ENCODE data around the gene ZNF423.
A peak's percentile ranks its signal among the peaks of the same experiment; 100 is the strongest.

ZNF423 gene

GRCh38 chr16:49529411-49530045, 326.4 kb downstream of the ZNF423 start:
- DNase-seq (ENCODE audit: low spot score) = no peak

DNA sequence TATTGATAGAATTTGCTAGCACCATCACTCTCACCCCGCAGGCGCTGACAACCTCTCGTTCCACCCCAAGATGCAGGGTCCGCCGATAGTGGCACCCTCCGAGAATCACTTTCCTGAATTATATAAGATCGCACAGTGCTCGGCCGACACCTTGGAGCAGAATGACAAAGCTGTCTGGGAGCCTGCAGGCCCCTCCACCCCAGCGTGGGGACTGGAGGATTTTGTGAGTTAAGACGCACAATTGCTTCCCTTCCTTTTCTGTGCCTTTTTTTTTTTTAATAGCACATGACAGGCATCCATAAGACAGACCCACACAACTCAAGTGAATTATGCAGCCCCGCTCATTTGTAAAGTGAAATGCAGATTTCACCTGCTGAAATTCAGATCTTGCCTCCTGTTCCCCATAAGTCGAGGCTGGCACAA, 327.0 kb downstream of the ZNF423 start:
- DNase-seq (ENCODE audit: low spot score) = no peak

- no peak for DNase-seq (ENCODE audit: low spot score)
Observed at GRCh38 chr16:49528060-49528865, 327.6 kb downstream of the ZNF423 start.

- DNase-seq (ENCODE audit: low spot score) = no peak
Observed at GRCh38 chr16:49527611-49528010, 328.3 kb downstream of the ZNF423 start.

GRCh38 chr16:49526860-49527365, 329.0 kb downstream of the ZNF423 start:
- no peak for DNase-seq (ENCODE audit: low spot score)

DNA sequence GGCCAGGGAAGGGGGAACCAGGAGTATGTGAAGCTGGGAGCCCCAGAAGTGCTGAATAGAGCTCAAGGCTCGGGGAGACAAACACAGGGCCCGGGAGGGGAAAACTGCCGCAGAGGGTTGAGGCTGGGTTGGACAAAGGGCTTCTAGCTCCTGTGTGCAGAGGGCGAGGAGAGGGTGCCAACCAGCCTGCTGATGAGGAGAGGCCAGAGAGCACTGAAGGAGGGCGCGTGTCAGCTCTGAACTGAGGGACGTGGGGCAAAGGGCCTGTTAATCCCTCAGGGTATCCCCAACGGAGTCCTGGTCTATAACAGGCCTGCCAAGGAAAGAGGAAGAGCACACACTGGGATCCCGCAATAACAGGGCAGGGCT, 331.0 kb downstream of the ZNF423 start:
- no peak for DNase-seq (ENCODE audit: low spot score)

DNA sequence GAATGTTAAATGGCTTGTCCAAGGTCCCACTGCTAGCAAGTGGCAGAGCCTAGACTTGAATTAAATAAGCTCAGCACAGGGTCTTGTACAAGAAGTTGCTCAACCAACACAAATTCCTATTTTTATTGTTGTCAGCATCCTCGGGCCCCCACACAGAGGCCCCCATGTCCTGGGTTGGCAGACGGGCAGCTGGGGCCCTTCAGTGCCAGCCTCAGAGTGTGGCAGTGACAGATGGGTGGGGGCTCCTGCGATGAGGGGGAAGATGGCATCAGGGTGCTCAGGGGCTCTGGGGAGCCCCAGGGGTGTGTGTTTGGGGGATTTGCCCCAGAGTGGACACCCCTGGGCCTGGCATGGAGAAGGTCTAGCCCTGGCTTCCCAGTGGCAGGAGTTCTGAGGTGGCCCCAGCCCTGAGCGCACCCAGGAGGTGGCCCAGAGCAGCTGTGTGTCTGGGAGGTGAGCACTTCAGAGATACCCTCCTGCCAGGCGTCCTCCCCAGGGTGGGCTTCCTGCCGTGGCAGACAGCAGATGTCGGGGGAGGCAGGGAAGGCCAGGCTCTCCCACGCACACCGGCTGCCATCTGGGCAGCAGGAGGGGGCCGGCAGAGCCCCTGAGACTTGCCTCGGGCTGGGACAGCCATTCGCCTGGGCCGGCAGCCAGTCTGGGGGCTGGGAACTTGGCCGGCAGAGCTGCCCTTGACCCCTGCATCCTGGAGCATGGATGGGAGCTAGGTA, 331.5 kb downstream of the ZNF423 start:
- no peak for DNase-seq (ENCODE audit: low spot score)

DNA sequence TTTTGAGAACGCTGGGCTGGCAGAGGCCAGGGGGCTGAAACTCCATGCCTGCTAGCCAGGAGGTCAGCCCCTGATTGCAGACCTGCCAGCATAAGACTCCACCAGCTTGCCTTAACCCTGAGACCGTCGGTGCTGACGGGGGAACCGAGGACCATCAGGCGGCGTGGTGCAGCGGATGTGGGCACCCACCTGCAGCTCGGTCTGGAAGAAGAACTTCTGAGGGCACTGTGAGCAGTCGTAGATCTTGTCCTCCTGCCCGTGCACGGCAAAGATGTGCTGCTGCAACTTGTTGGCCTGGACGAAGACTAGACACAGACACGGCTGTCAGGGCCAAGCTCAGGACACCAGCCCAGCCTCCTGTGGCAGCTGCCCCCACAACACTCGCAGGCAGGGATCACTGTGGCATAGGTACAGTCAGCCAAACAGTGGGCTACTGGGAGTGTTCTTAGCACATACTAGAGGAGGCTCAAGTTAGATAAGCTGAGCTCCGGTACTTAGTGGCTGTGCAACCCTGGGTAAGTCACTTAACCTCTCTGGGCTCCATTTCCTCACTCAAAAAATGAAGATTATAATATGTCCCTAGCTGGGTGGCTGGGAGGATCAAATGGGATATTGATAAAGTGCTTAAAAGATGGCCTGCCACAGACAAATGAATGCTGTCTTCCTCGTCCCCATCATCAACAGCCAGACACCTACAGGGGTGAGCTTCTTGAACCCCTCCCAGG, 332.3 kb downstream of the ZNF423 start:
- DNase-seq (ENCODE audit: low spot score) = no peak

DNA sequence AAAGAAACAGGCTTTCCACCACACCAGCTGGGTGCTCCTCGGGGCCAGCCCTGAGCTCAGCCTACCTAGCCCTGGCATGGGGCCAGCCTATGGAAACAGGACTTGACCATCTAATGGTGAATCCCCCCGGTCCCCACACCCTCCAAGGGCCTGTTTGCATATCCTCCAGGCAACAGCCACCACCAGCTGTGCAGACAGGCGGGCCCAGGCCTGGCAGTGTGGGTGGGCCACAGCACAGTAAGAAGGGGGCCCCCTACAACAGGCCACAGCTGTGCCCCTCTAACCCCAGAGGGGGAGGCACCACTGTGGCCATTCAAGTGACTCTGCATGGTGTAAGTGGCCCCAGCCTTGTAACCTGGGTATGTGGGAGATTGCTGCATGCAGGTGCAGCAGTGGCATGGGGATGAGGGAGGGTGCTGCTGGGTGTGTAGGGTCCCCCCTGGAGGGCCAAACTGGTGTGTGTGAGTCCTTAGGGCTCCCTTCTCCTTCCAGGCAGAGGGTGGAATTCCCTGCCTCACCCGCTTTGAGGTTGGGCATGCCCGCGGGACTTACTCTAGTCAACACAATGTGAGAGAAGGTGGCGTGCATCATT, 334.1 kb downstream of the ZNF423 start:
- DNase-seq (ENCODE audit: low spot score) = no peak

GRCh38 chr16:49520492-49521038, 335.3 kb downstream of the ZNF423 start:
- no peak for DNase-seq (ENCODE audit: low spot score)

GRCh38 chr16:49519741-49520140, 336.2 kb downstream of the ZNF423 start:
- DNase-seq (ENCODE audit: low spot score) = no peak

GRCh38 chr16:49519008-49519656, 336.8 kb downstream of the ZNF423 start:
- DNase-seq (ENCODE audit: low spot score) = no peak

GRCh38 chr16:49516382-49517036, 339.4 kb downstream of the ZNF423 start:
- no peak for DNase-seq (ENCODE audit: low spot score)

GRCh38 chr16:49515861-49516260, 340.1 kb downstream of the ZNF423 start:
- DNase-seq (ENCODE audit: low spot score) = no peak

DNA sequence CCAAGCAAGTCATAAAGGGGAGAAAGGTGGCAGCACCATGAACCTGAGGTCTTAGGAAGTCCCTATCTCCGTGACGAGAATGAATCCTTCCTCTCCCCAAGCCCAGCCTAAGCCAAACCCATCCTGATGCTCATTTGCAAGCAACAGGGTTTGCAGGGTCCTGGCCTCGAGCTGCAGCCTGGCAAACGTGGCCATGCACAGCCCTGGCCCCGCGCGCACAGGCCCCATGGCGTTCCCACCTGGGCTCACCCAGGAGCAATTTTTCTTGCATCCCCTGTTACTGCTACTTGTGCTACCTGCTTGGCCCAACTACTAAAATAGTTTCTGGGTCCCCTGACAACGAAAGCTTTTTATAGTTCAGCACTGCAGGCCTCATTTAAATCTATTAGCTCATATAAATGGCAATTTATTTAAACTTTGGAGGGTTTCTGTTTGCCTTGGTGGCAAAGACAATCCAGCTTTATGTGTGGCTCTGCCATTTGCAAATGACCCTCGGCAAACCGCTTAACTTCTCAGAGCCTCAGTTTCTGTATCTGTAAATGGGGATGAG, 340.8 kb downstream of the ZNF423 start:
- no peak for DNase-seq (ENCODE audit: low spot score)

DNA sequence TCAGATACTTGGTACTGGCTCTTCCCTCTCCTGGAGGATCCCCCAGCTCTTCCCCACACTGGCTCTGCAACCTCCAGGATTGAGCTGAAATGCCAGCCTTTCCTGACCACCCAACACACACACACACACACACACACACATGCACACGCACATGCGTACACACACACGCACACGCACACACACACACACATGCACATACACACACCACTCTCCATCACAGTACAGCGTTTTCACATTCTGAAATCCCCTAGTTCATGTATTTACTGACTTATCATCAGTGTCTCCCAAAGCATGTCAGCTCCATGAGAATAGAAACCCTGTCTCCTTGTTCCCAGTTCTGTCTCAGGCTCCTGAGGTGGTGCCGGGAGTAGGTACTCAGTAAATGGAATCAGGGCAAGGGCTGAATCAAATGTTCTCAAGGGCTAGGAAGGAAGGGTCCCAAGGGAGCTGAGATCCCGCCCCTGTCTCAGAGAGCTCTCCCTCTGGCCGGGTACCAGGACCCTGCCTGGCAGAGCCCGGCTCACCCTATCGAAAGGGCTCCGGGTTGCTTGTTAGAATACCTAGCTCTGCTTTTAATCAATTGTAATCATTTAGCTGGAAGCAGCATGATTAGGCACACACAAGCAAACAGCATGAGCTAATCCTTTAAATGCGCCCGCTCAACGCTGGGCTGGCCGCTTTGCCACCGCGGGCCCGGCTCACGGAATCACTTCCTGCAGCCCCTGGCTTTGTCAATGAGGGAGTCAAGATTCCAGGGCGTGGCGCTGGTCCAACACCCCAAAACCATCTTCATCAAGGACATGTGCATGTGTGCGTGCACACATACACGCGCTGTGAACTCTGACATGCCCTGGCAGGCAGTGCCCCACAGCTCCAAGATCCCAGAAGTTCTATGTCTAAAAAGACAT, 341.6 kb downstream of the ZNF423 start:
- no peak for DNase-seq (ENCODE audit: low spot score)

- DNase-seq (ENCODE audit: low spot score) = peak; percentile 21
Observed at GRCh38 chr16:49513040-49513439, 342.9 kb downstream of the ZNF423 start.

GRCh38 chr16:49510654-49511305, 345.1 kb downstream of the ZNF423 start:
- no peak for DNase-seq (ENCODE audit: low spot score)

Data from germinal center (tissue), 1 donor.